Kasumi-1 (cell line): ENCODE results near the gene MED13L.
A peak's percentile ranks its signal among the peaks of the same experiment; 100 is the strongest.
"Not testable (repeated sequence)": the region's sequence is repeated elsewhere in the genome, so short reads cannot be mapped to it uniquely, and the experiment has no call there.

Source experiments
- DNase-seq, 2 experiments: peaks; one replicate each; lab custom pipeline; 2025; lab: John Stamatoyannopoulos, UW

MED13L gene

DNA sequence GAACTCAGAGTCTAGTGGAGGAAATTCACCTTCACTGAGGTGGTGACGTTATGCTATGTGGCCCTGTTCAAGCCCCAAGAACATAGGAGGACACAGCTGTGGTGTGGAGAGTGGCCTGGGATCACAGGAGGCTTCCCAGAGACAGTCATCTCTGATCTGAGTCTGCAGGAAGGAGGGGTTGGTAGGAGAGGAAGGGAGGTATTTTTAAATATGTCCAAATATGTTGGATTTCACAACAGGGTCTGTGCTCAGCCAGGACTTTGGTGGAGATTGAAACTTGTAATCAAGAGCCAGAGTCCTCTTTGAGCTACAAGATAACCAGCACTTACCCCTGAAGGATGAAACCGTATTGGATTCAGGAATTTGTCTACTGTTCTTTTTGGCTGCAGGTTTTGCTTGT is 26.4 kb upstream of the MED13L start:
- DNase-seq, result peak; percentile 47 to 62

DNA sequence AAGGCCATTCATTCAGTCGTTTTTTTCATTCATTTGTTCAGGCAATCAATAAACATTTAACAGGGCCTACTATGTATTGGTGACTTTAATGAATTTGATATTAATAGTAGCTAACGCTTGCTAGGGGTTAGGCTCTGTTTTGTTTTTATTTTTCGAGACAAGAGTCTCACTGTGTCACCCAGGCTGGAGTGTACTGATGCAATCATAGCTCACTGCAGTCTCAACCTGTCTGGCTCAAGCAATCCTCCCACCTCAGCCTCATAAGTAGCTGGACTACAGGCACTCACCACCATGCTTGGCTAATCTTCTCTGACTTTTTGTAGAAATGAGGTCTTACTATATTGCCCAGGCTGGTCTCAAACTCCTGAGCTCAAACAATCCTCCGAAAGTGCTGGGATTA is 25.6 kb upstream of the MED13L start:
- DNase-seq, result no peak

DNA sequence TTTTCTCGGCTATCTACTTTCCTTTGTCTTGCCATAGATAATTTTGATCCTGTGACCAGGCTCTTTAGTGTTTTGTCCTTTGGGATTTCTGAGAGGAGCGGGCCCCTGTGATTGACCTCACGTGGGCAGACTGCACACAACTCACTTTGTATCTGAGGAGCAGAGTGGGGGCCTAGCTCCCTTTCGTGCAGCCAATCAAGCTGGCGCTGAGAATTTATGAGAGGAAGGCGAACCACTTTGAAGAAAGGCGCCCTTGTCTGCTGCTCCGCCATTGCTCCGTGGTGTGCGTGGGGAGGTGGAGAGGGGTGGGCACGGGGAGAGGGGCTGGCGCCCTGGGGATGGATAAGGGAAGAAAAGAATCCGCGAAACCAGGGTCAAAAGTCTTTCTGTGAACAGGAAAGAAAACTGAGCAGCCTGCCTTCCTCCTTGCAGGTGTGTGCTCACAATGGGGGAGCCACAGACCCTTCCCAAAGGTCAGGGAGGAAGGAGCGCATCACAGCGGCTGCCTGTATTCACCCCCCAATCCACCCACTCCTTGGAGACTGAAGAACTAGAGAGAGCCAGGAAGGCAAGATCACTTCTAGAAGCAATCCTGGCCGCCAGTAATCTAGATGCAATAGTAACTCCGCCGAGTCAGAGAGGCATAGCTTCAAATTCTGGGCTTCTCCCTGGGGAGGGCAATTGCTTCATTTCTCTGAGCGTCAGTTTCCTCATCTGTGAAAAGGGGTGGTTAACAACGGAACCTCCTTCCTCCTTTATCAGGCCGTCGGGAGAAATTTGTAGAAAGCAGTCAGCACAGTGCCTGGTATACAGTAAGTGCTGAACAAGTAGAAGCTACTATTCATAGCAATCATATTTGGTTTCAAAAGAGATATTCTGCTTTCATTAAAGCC is 24.9 kb upstream of the MED13L start:
- peak; percentile 41 to 57 for DNase-seq

DNA sequence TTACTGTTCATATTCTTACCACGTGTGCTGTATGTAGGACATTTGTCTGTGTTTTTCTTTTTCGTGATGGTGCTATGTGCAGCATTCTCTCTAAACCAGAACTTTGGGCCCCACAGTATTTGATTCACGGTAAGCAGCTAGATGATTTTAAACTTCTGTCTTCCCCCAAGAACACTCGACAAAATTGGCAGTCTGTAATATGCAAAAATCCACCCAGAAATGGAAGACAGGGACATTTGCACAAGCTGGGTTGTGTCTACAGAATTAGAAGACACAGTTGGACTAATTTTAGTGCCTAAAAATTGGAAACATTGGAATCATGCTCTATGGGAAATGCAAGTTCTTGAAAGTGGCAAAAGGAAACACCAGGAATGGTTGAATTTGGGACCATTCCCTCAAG is 24.1 kb upstream of the MED13L start:
- no peak for DNase-seq

DNA sequence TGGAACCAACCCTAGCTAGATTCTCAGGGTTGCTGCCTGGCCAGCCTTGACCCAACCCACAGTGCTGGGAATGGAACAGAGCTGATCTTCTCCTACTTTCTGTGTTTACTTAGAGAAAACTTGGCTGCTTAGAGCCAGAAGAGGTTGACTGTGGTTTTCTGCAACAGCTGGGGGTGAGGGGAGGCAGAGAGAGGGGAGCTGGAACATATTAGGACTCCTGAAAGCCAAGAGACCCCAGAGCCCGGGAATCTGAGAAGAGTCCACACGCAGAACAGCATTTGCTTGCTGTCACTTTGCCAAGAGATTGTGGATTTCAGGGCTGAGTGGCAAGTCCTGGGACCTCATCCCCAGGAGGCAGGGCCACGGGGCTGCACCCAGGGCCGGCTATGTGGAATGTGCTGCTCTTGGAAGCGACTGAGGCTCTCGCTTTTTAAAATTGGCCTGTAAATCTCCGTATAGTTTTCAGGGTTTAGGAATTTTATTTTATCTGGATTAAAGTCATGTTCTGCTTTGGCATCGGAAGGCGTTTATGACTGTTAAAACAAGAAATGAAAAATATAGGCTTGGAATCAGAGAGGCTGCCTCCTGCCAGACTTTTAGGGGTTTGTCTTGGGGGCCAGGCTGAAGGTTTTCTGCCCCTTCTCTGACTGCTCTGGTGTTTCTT is 22.3 kb upstream of the MED13L start:
- DNase-seq, result no peak

DNA sequence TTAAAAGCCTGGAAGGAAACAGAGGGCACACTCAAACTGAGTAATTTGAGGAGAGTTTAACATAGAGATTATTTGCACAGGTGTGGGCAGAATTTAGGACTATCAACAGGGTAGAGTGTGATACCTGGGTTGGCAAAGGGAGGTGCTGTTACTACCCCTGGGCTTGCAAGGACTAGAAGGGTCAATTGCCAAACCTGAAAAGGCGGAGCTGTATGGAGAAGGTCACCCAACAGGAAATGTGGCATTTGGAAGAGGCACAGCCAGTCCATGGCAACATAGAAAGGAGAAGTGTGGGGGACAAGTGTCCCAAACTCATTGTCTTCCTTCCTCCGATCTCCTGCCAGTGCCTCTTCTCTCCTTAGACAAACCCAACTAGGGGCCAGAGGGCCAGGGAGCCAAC is 21.6 kb upstream of the MED13L start:
- DNase-seq, result peak; percentile 14 to 19

DNA sequence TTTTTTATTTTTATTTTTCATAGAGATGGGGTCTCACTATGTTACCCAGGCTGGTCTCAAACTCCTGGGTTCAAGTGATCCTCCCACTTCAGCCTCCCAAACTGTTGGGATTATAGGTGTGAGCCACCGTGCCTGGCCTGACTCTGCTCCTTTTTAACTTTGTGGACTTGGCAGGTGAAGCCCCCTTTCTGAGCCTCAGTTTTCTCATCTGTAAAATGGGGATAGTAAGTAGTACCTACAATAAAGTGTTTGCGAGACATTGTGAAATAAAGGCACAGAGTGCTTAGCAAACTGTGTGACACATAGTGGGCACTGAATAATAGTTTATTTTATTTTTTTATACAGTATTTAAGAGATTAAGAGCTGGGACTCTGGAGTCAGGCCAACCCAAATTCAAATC is 21.1 kb upstream of the MED13L start:
- DNase-seq, result no peak

DNA sequence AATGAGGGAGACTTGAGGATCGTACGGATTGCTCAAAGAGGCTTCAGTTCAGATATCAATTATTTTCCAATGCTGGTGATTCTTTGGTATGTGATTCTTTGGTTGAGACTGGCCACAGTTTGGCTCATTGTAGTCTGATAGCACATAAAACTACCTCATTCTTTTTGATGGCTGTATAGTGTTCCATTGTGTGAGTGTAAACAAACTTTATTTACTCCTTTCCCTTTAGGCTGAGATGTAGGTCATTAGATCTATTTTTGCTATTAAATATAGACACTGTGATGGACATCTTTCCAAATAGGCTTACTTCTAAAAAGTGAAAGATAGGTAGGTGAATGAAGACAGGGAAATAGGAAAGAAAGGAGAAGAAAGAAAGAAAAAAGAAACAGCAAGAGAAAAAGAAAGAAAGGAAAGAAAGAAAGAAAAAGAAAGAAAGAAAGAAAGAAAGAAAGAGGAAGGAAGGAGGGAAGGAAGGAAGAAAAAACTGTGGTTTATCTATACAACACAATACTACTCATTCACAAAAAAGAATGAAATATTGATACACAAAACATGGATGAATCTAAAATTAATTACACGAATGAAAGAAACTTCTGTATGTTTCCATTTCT is 19.8 kb upstream of the MED13L start:
- no peak for DNase-seq

DNA sequence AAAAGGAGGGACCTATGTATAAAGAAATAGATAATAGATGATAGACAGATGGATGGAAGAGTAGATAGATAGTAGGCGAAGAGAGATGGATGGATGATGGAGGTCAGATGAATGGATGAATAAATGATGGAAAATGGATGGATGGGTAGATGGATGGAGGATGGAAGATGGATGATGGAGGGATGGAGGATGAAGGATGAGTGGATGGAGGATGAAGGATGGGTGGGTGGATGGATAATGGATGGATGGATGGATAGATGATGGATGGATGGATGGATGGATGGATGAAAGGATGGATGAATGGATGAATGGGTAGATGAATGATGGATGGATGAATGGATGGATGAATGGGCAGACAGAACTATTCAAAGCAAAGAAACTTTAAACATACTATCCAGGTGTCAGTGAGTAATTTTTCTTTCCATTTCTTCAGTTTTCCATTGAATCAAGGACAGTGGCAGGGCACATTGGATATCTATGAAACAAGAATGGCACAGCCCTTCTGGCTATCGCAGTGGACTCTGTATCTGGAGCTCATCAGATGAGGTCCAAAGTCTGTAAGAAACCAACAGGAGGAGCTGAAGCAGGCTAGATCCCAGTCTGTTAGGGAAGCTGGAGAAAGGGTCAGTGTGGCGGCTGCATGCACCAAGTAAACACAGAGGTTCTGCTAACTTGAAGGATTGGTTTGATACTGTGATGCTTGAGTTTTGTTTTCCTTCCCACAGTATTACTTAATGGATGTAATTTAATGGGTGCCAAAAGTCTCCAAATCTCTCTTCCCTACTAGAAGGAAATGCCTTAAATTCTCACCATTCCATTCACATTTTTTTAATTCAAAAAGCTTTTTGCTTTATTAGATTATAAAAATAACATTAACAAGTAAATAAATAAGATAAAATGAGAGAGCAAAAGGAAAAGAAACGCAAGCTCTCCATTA is 18.1 kb upstream of the MED13L start:
- no peak for DNase-seq

DNA sequence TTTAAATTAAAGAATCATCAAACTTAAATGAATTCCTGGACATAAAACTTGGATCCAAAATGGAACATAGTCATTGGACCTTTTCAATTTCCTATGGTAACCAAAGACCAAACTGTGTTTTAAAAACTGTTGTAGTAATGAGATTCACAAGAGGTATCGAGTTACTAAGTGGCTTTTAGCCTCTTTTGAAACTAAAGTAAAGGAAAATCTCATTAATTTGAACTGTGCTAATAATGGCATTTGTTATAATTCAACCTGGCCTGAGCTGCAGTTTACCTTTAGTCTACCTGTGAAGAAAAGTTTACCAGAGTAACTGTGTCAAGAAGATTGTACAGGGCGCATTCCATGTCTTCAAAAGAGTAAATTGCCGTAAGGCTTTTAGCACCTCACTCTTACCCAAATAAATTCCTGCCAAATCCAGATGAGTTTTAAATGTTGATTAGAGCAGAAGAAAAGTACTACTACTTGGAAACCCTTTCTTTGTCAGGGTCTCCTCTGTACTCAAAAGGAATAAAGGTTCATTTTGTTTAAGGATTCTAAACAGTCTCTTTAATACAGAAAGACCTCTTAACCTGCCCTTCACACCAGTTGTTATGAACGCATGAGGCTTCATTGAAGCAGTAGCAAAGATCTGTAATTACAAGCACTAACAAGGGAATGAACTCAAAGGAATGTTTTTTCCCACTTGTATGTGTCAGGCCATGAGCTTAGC is 17.1 kb upstream of the MED13L start:
- DNase-seq, result no peak

DNA sequence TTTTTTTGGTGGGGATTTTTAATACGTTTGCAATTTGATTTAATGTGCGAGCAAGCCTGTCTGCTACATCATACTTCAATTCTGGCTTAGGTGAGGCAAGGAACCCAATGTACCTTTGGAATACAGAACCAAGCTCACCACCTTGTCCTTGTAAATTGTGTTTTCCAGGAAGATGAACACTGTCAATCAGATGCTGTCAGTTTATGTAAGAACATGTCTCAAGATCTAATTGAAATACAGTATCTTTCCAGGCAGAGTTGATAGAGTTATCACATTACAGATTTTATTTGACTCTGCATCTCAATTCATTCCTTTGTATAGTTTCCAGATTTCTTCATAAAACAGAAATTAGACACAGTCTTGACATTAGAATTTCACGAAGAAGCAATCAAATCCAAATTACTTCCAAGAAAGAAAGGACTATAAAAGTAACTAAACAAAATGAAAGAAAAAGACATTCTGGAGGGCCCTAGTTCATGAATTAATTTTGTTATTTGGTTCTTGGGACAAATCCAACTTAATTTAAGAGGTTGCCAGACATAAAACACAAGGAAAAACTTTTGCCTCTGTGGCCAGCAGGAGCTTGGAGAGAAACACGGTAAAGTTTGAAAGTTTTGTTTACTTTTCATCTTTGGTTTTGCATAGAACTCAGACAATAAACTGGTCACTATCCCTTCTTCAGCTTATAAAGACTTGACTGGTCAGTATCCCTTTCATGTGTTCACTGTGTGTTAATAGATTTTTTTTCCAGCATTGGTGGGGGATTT is 16.4 kb upstream of the MED13L start:
- DNase-seq, result no peak

DNA sequence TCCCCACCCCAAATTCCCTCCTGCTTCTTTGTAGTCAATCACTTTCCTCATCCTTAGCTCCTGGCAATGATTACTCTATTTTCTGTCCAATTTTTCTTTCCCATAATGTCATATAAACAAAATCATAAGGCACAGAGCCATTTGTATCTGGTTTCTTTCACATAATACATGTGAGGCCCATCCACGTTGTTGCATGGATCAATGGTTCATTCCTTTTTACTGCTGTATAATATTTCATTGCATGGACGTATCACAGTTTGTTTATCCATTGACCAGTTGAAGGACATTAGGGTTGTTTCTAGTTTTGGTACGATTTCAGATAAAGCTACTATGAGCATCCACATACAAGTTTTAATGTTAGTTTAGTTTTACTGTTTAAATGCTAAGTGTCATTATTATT is 13.7 kb upstream of the MED13L start:
- no peak for DNase-seq

DNA sequence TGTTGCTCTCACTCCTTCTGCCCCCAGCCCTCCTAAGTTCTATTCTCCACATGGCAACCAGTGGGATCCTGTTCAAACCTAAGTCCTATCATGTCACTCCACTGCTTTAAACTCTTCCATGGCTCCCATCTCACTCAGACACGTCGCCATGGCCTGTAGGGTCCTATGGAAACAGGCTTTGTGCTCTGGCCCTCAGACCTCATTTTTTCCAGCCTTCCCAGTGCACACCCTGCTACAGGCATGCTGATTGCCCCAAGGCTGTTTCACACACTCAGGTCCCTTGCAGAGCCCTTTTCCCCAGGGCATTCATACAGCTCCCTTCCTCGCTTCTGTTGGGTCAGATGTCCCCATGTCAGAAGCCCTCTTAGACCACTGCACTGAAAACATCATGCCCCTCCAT is 11.2 kb upstream of the MED13L start:
- DNase-seq, result no peak

DNA sequence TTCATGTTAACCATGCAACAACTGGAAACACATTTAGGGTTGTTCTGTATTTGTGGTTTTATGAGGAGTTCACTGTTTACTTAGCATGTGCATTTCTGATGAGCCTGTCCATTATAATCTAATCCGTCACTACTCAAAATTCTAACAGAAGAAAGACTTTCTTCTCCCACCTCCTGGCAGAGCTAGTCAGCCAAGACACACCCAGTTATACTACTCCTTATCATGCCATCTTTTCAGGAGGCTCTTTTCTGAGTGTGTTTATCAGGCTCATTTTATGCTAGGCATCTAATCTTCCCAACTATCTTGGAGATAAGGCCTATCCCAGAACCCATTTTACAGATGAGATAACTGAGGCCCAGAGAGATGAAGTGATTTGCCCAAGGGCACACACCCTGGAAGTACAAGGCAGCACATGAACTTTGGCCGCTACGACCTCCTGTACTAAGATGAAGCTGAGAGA is 10.4 kb upstream of the MED13L start:
- no peak for DNase-seq

DNA sequence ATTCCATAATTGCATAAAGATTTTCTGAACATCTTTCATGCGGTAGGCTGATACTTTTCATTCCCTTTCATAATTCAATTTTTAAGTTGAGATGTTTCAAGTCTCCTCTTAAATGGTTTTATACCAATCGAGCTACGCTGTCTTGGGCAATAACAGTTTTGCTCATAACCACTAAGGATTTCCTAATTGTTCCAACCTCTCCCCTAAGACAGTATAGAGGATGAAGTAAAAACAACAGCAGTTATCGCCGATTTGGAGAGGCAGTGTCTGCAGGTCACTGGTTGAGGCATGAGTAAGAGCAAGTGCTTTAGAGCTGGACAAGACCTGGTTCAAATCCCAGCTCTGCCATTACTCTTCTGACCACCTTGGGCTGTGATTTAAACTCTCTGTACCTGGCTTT is 6.9 kb upstream of the MED13L start:
- DNase-seq, result peak; percentile 24 to 29

DNA sequence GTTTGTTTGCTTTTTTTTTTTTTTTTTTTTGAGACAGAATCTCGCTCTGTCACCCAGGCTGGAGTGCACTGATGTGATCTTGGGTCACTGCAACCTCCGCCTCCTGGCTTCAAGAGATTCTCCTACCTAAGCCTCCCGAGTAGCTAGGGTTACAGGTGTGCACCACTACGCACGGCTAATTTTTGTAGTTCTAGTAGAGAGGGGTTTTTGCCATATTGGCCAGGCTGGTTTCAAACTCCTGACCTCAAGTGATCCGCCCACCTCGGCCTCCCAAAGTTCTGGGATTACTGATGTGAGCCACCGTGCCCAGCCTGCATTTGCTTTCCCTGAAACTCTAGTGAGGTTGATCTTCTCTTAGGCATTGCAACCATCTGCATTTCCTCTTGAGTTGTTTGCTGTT is 6.4 kb upstream of the MED13L start:
- DNase-seq, result not testable (repeated sequence)

DNA sequence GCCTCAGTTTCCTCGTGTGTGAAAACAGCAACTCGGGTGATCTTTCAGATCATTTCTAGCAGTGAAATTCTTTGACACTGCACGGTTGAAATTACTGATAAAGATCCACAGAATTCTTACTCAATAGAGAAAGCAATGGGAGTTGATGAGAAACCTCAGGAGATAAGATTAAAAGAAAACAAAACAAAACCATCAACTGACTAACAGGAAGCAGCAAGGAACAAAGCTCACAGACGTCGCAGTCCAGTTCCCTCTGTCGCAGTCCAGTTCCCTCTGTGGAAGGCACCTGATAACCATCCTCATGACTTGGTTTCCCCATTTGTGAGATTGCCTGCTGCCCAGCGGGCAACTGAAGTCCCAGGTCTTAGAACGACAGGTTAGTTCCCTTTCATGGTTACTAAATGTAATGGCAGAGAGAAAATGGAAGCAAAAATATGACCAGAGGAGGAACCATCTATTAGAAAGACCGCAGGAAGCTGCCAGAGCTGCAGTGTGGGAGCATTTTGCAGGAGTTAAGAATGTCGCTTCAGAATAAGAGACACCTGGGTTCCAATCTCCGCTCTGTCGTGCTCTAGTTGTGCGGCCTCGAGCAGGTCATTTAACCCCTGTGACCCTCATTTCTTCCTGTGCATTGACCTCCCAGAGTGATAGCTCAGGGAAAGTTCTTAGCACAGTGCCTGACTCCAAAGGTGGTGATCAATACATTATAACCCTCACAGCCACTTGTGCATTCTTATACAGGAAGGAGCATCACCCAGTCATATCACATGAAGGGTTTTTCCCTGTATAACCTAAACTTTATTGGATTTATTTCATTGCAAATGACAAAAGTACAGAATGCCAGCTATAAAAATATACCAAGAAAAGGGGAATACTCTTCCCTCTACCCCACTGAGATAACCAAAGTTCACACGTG is 5.1 kb upstream of the MED13L start:
- DNase-seq, result peak; percentile 32 to 48

DNA sequence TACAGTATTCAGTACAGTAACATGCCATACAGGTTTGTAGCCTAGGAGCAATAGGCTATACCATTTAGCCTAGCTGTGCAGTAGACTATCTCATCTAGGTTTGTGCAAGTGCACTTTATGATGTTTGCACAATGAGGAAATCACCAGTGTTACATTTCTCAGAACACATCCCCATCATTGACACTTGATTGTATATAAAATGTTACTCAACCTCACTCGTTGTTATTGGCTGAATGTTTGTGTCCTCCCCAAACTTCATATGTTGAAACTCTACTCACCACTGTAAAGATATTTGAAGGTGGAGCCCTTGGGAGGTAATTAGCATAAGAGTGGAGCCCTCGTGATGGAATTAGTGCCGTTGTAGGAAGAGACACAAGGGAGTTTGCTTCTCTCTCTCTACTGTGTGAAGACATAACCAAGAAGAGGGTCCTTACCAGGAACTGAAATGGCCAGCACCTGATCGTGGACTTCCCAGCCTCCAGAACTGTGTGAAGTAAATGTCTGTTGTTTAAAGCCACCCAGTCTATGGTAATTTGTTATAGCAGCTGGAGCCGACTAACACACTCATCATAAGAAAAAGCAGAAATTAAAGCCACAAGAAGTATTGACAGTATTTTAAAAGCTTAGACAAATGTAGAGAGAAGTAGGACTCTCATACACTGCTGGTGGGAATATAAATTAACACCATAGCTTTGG is 3.2 kb upstream of the MED13L start:
- no peak for DNase-seq

DNA sequence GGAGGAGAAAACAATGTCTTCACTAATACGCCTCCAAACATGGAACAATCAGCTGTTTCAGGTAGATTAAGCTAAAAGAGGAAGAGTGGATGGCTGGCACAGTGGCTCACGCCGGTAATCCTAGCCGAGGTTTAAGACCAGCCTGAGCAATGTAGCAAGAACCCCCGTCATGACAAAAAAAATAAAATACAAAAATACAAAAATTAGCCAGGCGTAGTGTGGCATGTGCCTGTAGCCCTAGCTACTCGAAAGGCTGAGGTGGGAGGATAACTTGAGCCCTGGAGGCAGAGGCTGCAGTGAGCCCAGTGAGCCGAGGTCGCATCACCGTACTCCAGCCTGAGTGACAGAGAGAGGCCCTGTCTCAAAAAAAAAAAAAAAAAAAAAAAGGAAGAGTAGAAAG is 1.2 kb upstream of the MED13L start:
- no peak for DNase-seq
